Smooth muscle cell (in vitro differentiated cells): ENCODE results near the gene MTA2. TPM values are rescaled to one million over a fixed set of nuclear protein-coding genes. Genes with fewer than 3 reads are reported as not detected.

ENCODE experiments used
- DNase-seq: peaks from one replicate; lab custom pipeline; 2025; ENCODE audit not compliant: unreplicated experiment; lab: John Stamatoyannopoulos, UW
- H2AFZ ChIP-seq: fragments of 200-600 bp; sonication (generic); 2 replicates; pipeline ENCODE4 v1.6.0; 2016; ENCODE audit warnings: antibody characterized with exemption, low read depth, mild to moderate bottlenecking
- H3F3A ChIP-seq: fragments of 200-600 bp; sonication (generic); 2 replicates; pipeline ENCODE4 v1.6.0; 2017; ENCODE audit warnings: antibody characterized with exemption, low read depth
- H3K27ac ChIP-seq: fragments of 200-600 bp; sonication (generic); 2 replicates; pipeline ENCODE4 v1.5.1; 2016; ENCODE audit warnings: low read depth, mild to moderate bottlenecking
- H3K27me3 ChIP-seq: fragments of 200-600 bp; sonication (generic); 2 replicates; pipeline ENCODE4 v1.6.1; 2016; ENCODE audit warnings: low read depth, mild to moderate bottlenecking
- H3K36me3 ChIP-seq: fragments of 200-600 bp; sonication (generic); 2 replicates; pipeline ENCODE4 v1.5.1; 2016; ENCODE audit warnings: low read depth
- H3K4me1 ChIP-seq: fragments of 200-600 bp; sonication (generic); 2 replicates; pipeline ENCODE4 v1.5.1; 2016; ENCODE audit warnings: low read depth
- H3K4me2 ChIP-seq: fragments of 200-600 bp; sonication (generic); 2 replicates; pipeline ENCODE4 v1.6.0; 2016; ENCODE audit warnings: mild to moderate bottlenecking
- H3K4me3 ChIP-seq: fragments of 200-600 bp; sonication (generic); 2 replicates; pipeline ENCODE4 v1.5.1; 2016; ENCODE audit warnings: mild to moderate bottlenecking
- H3K79me2 ChIP-seq: fragments of 200-600 bp; sonication (generic); 2 replicates; pipeline ENCODE4 v1.6.0; 2016; ENCODE audit warnings: low read depth, mild to moderate bottlenecking
- H3K9ac ChIP-seq: fragments of 200-600 bp; sonication (generic); 2 replicates; pipeline ENCODE4 v1.6.0; 2016; ENCODE audit warnings: low read depth
- H3K9me3 ChIP-seq: fragments of 200-600 bp; sonication (generic); replicated peaks from 2 replicates; pipeline ENCODE4 v1.5.1; 2016; ENCODE audit warnings: low read depth
- H4K20me1 ChIP-seq: fragments of 200-600 bp; sonication (generic); 2 replicates; pipeline ENCODE4 v1.6.0; 2016; ENCODE audit warnings: low read depth
- WGBS: methylation state at CpG from one replicate; pipeline ENCODE4 v1.1.7; 2016; ENCODE audit warnings: low lambda C conversion rate; 5-methylcytosine and 5-hydroxymethylcytosine counted together
- polyA plus RNA-seq: library from polyadenylated mRNA; unstranded; fragments of >200 nt; fragmentation: Nextera tagmentation; extraction: Ambion mirVana; gene quantifications from 2 replicates; pipeline ENCODE4 v1.2.1, GENCODE V29; 2016
- total RNA-seq: library from RNA; depleted of rRNA; stranded (reverse); fragments of >200 nt; gene quantifications from 2 replicates; pipeline ENCODE4 v1.2.3, GENCODE V29; 2014
- TF ChIP-seq, protein P1 (sequence below): fragments of 200-600 bp; sonication (generic); IDR thresholded peaks from 2 replicates; pipeline ENCODE4 v1.5.1; 2017; ENCODE audit warnings: borderline replicate concordance, mild to moderate bottlenecking, antibody characterized with exemption; ENCODE audit not compliant: insufficient read depth, poor library complexity, severe bottlenecking

Gene MTA2
- total and polyA plus RNA-seq, 2 experiments from 2014 or later, result 22.7 to 65.9 TPM

DNA sequence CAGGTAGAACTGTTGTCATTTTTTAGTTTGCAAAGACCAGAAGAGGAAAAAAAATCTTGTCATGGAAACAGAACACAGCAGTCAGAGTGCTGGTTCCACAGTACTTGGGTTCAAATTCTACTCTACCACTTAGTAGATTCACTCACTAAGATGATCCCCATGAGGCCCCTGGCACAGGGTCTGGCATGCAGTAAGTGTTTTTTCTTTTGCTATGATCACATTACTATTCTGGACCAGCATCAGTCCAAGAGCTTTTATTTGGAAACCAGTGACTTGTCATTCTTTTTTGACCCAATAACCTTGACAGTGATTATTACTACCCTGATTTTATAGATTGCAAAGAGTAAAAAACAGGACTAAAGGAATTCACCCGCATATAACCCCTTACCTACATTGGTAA lies 32.1 kb downstream of the MTA2 start:
- Histone ChIP-seq H3K4me1 (peaks cover 11% of the 10 kb centered on the region), H3K4me3 (no peak overlapping the region), H3K27me3 (no peaks in the 10 kb centered on the region), H3K4me2 (no peak overlapping the region), H3K27ac (peak overlapping the region; percentile 5), H3F3A (peaks cover 20% of the 10 kb centered on the region), H3K9me3 (no peaks in the 10 kb centered on the region), H3K79me2 (peaks cover 87% of the 10 kb centered on the region), H4K20me1 (peaks cover 81% of the 10 kb centered on the region), H2AFZ (no peak overlapping the region), H3K36me3 (peaks cover 20% of the 10 kb centered on the region), H3K9ac (no peak overlapping the region)
- DNase-seq, result no peak
- WGBS, result 95% methylated on average over 1 of the region's 1 CpG
- TF ChIP-seq, protein P1, sequence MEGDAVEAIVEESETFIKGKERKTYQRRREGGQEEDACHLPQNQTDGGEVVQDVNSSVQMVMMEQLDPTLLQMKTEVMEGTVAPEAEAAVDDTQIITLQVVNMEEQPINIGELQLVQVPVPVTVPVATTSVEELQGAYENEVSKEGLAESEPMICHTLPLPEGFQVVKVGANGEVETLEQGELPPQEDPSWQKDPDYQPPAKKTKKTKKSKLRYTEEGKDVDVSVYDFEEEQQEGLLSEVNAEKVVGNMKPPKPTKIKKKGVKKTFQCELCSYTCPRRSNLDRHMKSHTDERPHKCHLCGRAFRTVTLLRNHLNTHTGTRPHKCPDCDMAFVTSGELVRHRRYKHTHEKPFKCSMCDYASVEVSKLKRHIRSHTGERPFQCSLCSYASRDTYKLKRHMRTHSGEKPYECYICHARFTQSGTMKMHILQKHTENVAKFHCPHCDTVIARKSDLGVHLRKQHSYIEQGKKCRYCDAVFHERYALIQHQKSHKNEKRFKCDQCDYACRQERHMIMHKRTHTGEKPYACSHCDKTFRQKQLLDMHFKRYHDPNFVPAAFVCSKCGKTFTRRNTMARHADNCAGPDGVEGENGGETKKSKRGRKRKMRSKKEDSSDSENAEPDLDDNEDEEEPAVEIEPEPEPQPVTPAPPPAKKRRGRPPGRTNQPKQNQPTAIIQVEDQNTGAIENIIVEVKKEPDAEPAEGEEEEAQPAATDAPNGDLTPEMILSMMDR, result no peak

DNA sequence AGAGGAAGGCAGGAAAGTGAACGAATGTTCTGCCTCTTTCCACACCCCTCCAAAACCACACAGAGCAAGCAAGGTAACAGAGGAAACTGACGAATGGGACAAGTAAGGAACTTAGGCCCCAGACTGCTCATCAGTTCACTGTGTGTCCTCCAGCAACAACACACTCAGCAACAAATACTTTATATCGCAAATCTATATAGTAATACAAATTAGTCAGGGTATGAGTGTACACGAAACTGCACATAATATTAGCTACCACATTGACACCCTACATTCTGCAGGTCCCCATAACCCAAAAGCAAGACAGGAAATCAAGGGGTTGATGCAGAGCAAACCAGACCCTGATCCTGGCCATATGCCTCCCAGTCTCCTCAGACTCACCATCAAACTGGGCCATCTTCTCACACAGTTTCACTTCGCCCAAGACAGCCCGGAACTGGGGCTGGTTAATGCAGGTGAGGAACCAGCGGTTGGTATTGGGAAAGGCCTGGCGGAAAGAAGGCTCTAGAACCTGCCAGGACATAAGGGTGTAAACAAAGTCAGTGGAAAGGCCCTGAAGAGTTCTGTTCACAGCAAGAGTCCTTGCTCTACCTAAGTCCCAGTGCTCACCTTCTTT lies 34.5 kb downstream of the MTA2 start:
- peaks cover 28% of the 10 kb centered on the region for H3F3A ChIP-seq
- TF ChIP-seq, protein P1, result no peak
- no peak overlapping the region for H3K9ac ChIP-seq
- H3K4me3 ChIP-seq, result no peak overlapping the region
- H3K79me2 ChIP-seq, result peaks cover 75% of the 10 kb centered on the region
- no peak overlapping the region for H3K27ac ChIP-seq
- H3K4me2 ChIP-seq, result no peak overlapping the region
- H4K20me1 ChIP-seq, result peaks cover 88% of the 10 kb centered on the region
- 82% methylated on average over 8 of the region's 8 CpGs for WGBS
- no peaks in the 10 kb centered on the region for H3K9me3 ChIP-seq
- H3K4me1 ChIP-seq, result peaks cover 5% of the 10 kb centered on the region
- no peak for DNase-seq
- no peaks in the 10 kb centered on the region for H3K27me3 ChIP-seq
- no peak overlapping the region for H2AFZ ChIP-seq
- H3K36me3 ChIP-seq, result peaks cover 20% of the 10 kb centered on the region

DNA sequence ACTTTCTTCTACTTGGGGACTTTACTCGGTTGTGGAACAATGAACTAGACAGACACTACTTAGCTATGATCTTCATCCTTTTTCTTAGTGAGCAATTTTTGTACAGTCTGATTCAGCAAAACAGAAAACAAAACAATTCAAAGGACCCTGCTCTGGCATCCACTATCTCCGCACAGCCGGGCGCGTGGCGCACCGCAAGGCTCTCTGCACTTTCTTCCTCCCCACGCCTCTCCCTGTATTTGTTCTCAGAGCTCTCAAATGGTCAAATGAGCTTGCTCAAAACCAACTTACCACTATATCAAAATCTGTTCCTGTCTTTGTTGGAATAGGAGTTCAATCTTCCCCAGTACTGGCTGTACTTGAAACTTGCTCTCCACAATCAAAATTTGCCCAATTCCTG lies 35.4 kb downstream of the MTA2 start:
- Histone ChIP-seq H3K27ac (no peak overlapping the region), H3F3A (peaks cover 34% of the 10 kb centered on the region), H3K79me2 (peaks cover 66% of the 10 kb centered on the region), H3K4me3 (no peak overlapping the region), H3K4me1 (no peaks in the 10 kb centered on the region), H3K27me3 (no peaks in the 10 kb centered on the region), H4K20me1 (peaks cover 86% of the 10 kb centered on the region), H3K9ac (no peak overlapping the region), H2AFZ (no peak overlapping the region), H3K9me3 (no peaks in the 10 kb centered on the region), H3K4me2 (no peak overlapping the region), H3K36me3 (peaks cover 20% of the 10 kb centered on the region)
- WGBS, result 97% methylated on average over 8 of the region's 8 CpGs
- TF ChIP-seq, protein P1, result no peak
- no peak for DNase-seq
